HEK293 (cell line): Measurements from ENCODE around the gene VWF.

Source experiments
- CTCF ChIA-PET: fragments of 350-600 bp; formaldehyde crosslinking; extraction: SDS; loops from one replicate; lab custom pipeline; 2021; ENCODE audit warnings: antibody characterized with exemption; lab: Yijun Ruan, JAX
- POLR2A ChIA-PET: fragments of 300-600 bp; formaldehyde crosslinking; extraction: SDS; loops from one replicate; lab custom pipeline; 2020; ENCODE audit warnings: antibody characterized with exemption, inconsistent platforms; lab: Yijun Ruan, JAX
- H3K27ac ChIP-seq: fragments of 200-500 bp; sonication (Bioruptor generic); 2 replicates; pipeline ENCODE4 v1.5.1; 2014; ENCODE audit warnings: low read depth, low read length, control low read depth, inconsistent platforms; ENCODE audit errors: extremely low read depth
- H3K36me3 ChIP-seq, 2 experiments: fragments of 200-500 bp in 1 of 2; sonication (Bioruptor generic) in 1 of 2; 1 replicate in 1 of 2; 2 replicates in 1 of 2; pipeline ENCODE4 v1.5.1; 2014 to 2017; ENCODE audit warnings: inconsistent platforms in 2 of 2, low read length in 2 of 2; ENCODE audit not compliant: control insufficient read depth in 2 of 2, insufficient read depth in 1 of 2
- H3K4me1 ChIP-seq: fragments of 200-500 bp; sonication (Bioruptor generic); 2 replicates; pipeline ENCODE4 v1.5.1; 2014; ENCODE audit warnings: mild to moderate bottlenecking, low read length, inconsistent platforms; ENCODE audit not compliant: control insufficient read depth, insufficient read depth
- H3K4me3 ChIP-seq: 2 replicates; pipeline ENCODE4 v1.5.1; 2011; ENCODE audit warnings: low read depth, mild to moderate bottlenecking, control low read depth, low read length, moderate library complexity
- H3K9me3 ChIP-seq: fragments of 200-500 bp; sonication (Bioruptor generic); 2 replicates; pipeline ENCODE4 v1.5.1; 2014; ENCODE audit warnings: low read depth, low read length, inconsistent platforms; ENCODE audit not compliant: control insufficient read depth, insufficient read depth
- GFI1B ChIP-seq: fragments of 450-650 bp; formaldehyde crosslinking; IDR thresholded peaks from 2 replicates; pipeline ENCODE4 v1.5.1; 2016; ENCODE audit warnings: missing biosample characterization, missing genetic modification characterization
- OSR2 ChIP-seq: fragments of 450-650 bp; formaldehyde crosslinking; IDR thresholded peaks from 2 replicates; pipeline ENCODE4 v1.5.1; 2016; ENCODE audit warnings: missing biosample characterization, missing genetic modification characterization
- PRDM10 ChIP-seq: fragments of 450-650 bp; formaldehyde crosslinking; IDR thresholded peaks from 2 replicates; pipeline ENCODE4 v1.5.1; 2016; ENCODE audit warnings: missing biosample characterization, missing genetic modification characterization
- PRDM2 ChIP-seq: fragments of 450-650 bp; formaldehyde crosslinking; IDR thresholded peaks from 2 replicates; pipeline ENCODE4 v1.5.1; 2016; ENCODE audit warnings: missing biosample characterization, missing genetic modification characterization, borderline replicate concordance
- SCRT1 ChIP-seq: fragments of 450-650 bp; formaldehyde crosslinking; IDR thresholded peaks from 2 replicates; pipeline ENCODE4 v1.5.1; 2016; ENCODE audit warnings: missing biosample characterization, missing genetic modification characterization, borderline replicate concordance
- SETDB1 ChIP-seq: IDR thresholded peaks from one replicate; pipeline ENCODE4 v1.6.1; 2017; ENCODE audit warnings: mild to moderate bottlenecking, low read length, moderate library complexity, mixed read lengths; ENCODE audit not compliant: insufficient read length
- SP3 ChIP-seq: fragments of 450-650 bp; formaldehyde crosslinking; IDR thresholded peaks from 2 replicates; pipeline ENCODE4 v1.5.1; 2016; ENCODE audit warnings: missing biosample characterization, missing genetic modification characterization
- TSHZ1 ChIP-seq: fragments of 450-650 bp; formaldehyde crosslinking; IDR thresholded peaks from 2 replicates; pipeline ENCODE4 v1.5.1; 2016; ENCODE audit warnings: missing biosample characterization, missing genetic modification characterization, borderline replicate concordance
- WT1 ChIP-seq: fragments of 450-650 bp; formaldehyde crosslinking; IDR thresholded peaks from 2 replicates; pipeline ENCODE4 v1.5.1; 2016; ENCODE audit warnings: missing biosample characterization, missing genetic modification characterization
- ZNF10 ChIP-seq: fragments of 450-650 bp; formaldehyde crosslinking; IDR thresholded peaks from 2 replicates; pipeline ENCODE4 v1.5.1; 2017; ENCODE audit warnings: missing biosample characterization, missing genetic modification characterization
- ZNF146 ChIP-seq: fragments of 450-650 bp; formaldehyde crosslinking; IDR thresholded peaks from 2 replicates; pipeline ENCODE4 v1.5.1; 2016; ENCODE audit warnings: missing biosample characterization, missing genetic modification characterization
- ZNF184 ChIP-seq: fragments of 450-650 bp; IDR thresholded peaks from 2 replicates; pipeline ENCODE4 v1.5.1; 2018; ENCODE audit warnings: missing biosample characterization, mild to moderate bottlenecking, missing genetic modification characterization
- ZNF324 ChIP-seq: fragments of 450-650 bp; formaldehyde crosslinking; IDR thresholded peaks from 2 replicates; pipeline ENCODE4 v1.5.1; 2016; ENCODE audit warnings: missing biosample characterization, missing genetic modification characterization
- ZNF366 ChIP-seq: fragments of 450-650 bp; formaldehyde crosslinking; conservative IDR thresholded peaks from 2 replicates; pipeline ENCODE4 v1.5.1; 2016; ENCODE audit warnings: missing biosample characterization, missing genetic modification characterization
- ZNF501 ChIP-seq: fragments of 450-650 bp; formaldehyde crosslinking; IDR thresholded peaks from 2 replicates; pipeline ENCODE4 v1.5.1; 2016; ENCODE audit warnings: missing biosample characterization, missing genetic modification characterization
- ZNF623 ChIP-seq: fragments of 450-650 bp; formaldehyde crosslinking; IDR thresholded peaks from 2 replicates; pipeline ENCODE4 v1.5.1; 2016; ENCODE audit warnings: missing biosample characterization, missing genetic modification characterization
- ZNF629 ChIP-seq: fragments of 450-650 bp; formaldehyde crosslinking; IDR thresholded peaks from 2 replicates; pipeline ENCODE4 v1.5.1; 2017; ENCODE audit warnings: missing biosample characterization, missing genetic modification characterization
- ZNF701 ChIP-seq: fragments of 450-650 bp; formaldehyde crosslinking; IDR thresholded peaks from 2 replicates; pipeline ENCODE4 v1.5.1; 2016; ENCODE audit warnings: missing biosample characterization, missing genetic modification characterization

Gene VWF

DNA sequence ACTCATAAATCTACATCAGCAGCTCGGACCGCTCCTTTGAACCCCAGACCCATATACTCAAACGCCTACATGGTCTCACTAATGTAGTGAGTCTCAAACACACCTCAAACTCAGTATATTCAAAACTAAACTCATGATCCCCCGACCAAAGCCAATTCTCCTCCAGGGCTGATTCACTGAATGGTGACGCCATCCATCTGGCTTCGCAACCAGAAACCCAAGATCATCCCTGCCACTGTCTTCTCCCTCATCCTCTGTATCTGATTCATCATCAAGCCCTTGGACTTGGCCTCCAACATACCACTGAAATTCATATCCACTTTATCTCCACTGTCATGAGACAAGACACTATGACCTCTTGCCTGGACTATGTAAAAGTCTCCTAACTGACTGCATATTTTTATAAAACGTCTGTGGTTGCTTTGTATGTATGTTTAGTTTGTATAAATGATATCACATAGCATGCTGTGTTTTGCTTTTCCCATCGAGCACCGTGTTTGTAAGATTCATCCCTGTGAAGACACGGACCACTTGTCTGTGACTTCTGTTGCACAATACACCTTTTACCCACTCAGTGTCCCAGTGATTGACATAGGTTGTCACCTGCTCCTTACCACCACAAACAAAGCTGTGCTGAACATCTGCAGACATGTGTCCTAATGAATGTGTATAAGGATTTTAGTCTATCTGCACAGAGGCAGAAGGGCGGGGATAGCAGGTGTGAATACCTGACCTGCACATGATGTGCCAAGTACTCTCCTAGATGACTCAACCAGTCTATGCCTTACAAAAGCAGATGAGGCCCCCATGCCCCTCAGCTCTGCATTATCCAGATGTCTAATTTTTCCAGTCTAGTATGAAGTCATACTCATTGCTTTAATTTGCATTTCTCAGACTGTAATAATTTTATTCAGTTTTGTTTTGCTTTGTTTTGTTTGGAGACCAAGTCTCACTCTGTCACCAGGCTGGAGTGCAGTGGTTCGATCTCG lies 76.9 kb downstream of the VWF start:
- Histone ChIP-seq H3K4me1 (no peaks in the 10 kb centered on the region), H3K4me3 (no peak overlapping the region), H3K36me3 (no peaks in the 10 kb centered on the region), H3K27ac (no peak overlapping the region), H3K9me3 (no peaks in the 10 kb centered on the region)
- no peak for TF ChIP-seq WT1 (tag by site-specific recombination)
- TF ChIP-seq TSHZ1 (tag by site-specific recombination), result no peak
- no peak for TF ChIP-seq ZNF366 (tag by site-specific recombination)
- no peak for TF ChIP-seq ZNF184 (tag by site-specific recombination)
- no peak for TF ChIP-seq ZNF501 (tag by site-specific recombination)
- no peak for TF ChIP-seq ZNF629 (tag by site-specific recombination)
- TF ChIP-seq SP3 (tag by site-specific recombination), result no peak
- no peak for TF ChIP-seq OSR2 (tag by site-specific recombination)
- TF ChIP-seq ZNF324, result no peak
- TF ChIP-seq SETDB1, result no peak
- ChIA-PET CTCF (interaction anchor here (1.3 to 2.3 kb wide), 4 partner anchors 8 to 237 kb away, joined by 3 to 16 read pairs (median 10); no protein-coding TSS in a partner anchor), POLR2A (no interaction called here)

- CTCF ChIA-PET, result interaction anchor here (0.6 to 2.3 kb wide), 4 partner anchors 9 to 238 kb away, joined by 3 to 16 read pairs (median 9); no protein-coding TSS in a partner anchor
- POLR2A ChIA-PET, result no interaction called here
- no peak overlapping the region for H3K4me3 ChIP-seq
- H3K36me3 ChIP-seq, result no peaks in the 10 kb centered on the region
- no peak overlapping the region for H3K27ac ChIP-seq
- H3K4me1 ChIP-seq, result no peaks in the 10 kb centered on the region
- no peaks in the 10 kb centered on the region for H3K9me3 ChIP-seq
- TF ChIP-seq PRDM2 (tag by site-specific recombination) (no peak), GFI1B (tag by site-specific recombination) (no peak), ZNF623 (tag by site-specific recombination) (no peak), PRDM10 (tag by site-specific recombination) (no peak), ZNF701 (tag by site-specific recombination) (no peak), SCRT1 (tag by site-specific recombination) (no peak), ZNF146 (tag by site-specific recombination) (no peak), ZNF10 (tag by site-specific recombination) (no peak)
Observed at GRCh38 chr12:6046511-6047180, 77.8 kb downstream of the VWF start.
